SK-N-SH (cell line): Measurements from ENCODE around the gene TSFM.

Experiments
- CTCF ChIP-seq: fragments of 200-600 bp; sonication (generic); IDR thresholded peaks from 2 replicates; pipeline ENCODE4 v1.6.1; 2017; ENCODE audit warnings: antibody characterized with exemption, mild to moderate bottlenecking, moderate library complexity
- EZH2phosphoT487 ChIP-seq: fragments of 200-600 bp; sonication (generic); IDR thresholded peaks from 2 replicates; pipeline ENCODE4 v1.6.1; 2017; ENCODE audit warnings: low read depth, mixed run types, mild to moderate bottlenecking, antibody characterized with exemption, moderate library complexity, borderline replicate concordance
- FOSL2 ChIP-seq: IDR thresholded peaks from 2 replicates; pipeline ENCODE4 v1.4.0; 2012; ENCODE audit warnings: low read depth, mild to moderate bottlenecking, moderate library complexity, borderline replicate concordance
- RFX5 ChIP-seq: IDR thresholded peaks from 2 replicates; pipeline ENCODE4 v1.6.1; 2012; ENCODE audit warnings: mild to moderate bottlenecking, improper control_type of control experiment, low read length
- TAF1 ChIP-seq: IDR thresholded peaks from 2 replicates; pipeline ENCODE4 v1.6.1; 2012; ENCODE audit warnings: low read depth, mild to moderate bottlenecking, low read length, moderate library complexity, borderline replicate concordance
- YY1 ChIP-seq: IDR thresholded peaks from 2 replicates; pipeline ENCODE4 v1.4.0; 2012; ENCODE audit warnings: low read depth, mild to moderate bottlenecking

- no peak for TF ChIP-seq RFX5
- TF ChIP-seq CTCF = peak; percentile 95
- no peak for TF ChIP-seq EZH2phosphoT487
- TF ChIP-seq TAF1 = peak; percentile 91
- TF ChIP-seq YY1 = peak; percentile 73
- peak; percentile 2; the same call in 1 of the 2 replicates for TF ChIP-seq FOSL2
Measured at GRCh38 chr12:57782608-57783465, at the start of gene TSFM.
